WERI-Rb-1 (cell line): Measurements from ENCODE around the gene SHROOM3.

Experiments
- DNase-seq: peaks from one replicate; pipeline ENCODE4 v3.0.0-alpha.2; 2020
- H3K27ac ChIP-seq: fragments of 250-450 bp; sonication (Bioruptor Pico); 2 replicates; pipeline ENCODE4 v1.5.1; 2020; ENCODE audit warnings: mild to moderate bottlenecking, moderate library complexity
- H3K27me3 ChIP-seq: fragments of 250-450 bp; sonication (Bioruptor Pico); 2 replicates; pipeline ENCODE4 v1.5.1; 2021; ENCODE audit warnings: mild to moderate bottlenecking, low read depth, moderate library complexity; ENCODE audit not compliant: insufficient read depth, severe bottlenecking
- H3K36me3 ChIP-seq: fragments of 250-450 bp; sonication (Bioruptor Pico); 2 replicates; pipeline ENCODE4 v1.5.1; 2020; ENCODE audit warnings: mild to moderate bottlenecking, moderate library complexity
- H3K4me3 ChIP-seq: 2 replicates; pipeline ENCODE4 v1.5.1; 2011; ENCODE audit warnings: low read depth, mild to moderate bottlenecking, control low read depth, low read length
- H3K9me3 ChIP-seq: fragments of 250-450 bp; sonication (Bioruptor Pico); 2 replicates; pipeline ENCODE4 v1.5.1; 2021; ENCODE audit warnings: mild to moderate bottlenecking, moderate library complexity; ENCODE audit not compliant: severe bottlenecking
- TF ChIP-seq, protein P1 (sequence below): IDR thresholded peaks from 2 replicates; pipeline ENCODE4 v1.5.1; 2011; ENCODE audit warnings: low read depth, mild to moderate bottlenecking, control low read depth, inconsistent platforms, low read length

Gene SHROOM3

DNA sequence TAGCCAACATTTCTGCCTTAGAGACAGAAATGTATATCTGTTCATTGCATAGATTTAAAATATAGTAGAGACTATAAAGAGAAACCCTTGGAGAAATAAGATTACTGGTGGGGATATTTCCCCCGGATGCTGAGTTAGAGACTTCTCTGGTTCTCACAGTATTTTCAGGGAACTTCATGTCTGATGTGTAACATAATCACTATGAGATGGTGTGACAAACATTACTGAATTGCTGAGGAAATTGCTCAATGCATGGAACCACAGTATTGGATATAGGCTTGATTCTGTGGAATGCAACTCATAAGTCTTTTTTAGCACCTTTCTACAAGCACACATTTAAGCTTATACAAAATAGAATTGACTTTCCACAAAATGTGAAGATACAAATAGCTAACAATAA is 310.2 kb downstream of the SHROOM3 start:
- Histone ChIP-seq H3K36me3 (peaks cover 8% of the 10 kb centered on the region; the same call in 1 of the 2 replicates), H3K4me3 (no peak overlapping the region), H3K27ac (no peak overlapping the region), H3K9me3 (no peaks in the 10 kb centered on the region), H3K27me3 (no peaks in the 10 kb centered on the region)
- no peak for DNase-seq
- TF ChIP-seq, protein P1, sequence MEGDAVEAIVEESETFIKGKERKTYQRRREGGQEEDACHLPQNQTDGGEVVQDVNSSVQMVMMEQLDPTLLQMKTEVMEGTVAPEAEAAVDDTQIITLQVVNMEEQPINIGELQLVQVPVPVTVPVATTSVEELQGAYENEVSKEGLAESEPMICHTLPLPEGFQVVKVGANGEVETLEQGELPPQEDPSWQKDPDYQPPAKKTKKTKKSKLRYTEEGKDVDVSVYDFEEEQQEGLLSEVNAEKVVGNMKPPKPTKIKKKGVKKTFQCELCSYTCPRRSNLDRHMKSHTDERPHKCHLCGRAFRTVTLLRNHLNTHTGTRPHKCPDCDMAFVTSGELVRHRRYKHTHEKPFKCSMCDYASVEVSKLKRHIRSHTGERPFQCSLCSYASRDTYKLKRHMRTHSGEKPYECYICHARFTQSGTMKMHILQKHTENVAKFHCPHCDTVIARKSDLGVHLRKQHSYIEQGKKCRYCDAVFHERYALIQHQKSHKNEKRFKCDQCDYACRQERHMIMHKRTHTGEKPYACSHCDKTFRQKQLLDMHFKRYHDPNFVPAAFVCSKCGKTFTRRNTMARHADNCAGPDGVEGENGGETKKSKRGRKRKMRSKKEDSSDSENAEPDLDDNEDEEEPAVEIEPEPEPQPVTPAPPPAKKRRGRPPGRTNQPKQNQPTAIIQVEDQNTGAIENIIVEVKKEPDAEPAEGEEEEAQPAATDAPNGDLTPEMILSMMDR = no peak

DNA sequence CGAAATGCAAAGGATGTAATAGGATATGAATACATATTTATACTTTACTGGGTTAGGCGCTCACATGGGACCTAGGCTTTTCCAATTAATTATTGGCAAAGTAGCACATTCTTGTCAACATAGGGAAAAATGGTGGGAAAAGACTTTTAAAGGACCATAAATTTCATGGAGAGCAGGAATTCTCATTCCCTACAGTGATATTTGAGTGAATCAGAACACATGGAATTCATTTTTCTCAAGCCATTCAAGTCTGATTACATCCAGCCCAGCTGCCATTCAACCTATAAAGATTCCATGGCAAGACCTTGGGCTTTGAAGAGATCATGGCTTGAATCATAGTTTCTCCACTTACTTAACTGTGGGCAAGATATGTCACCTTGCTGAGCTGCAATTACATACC is 312.5 kb downstream of the SHROOM3 start:
- Histone ChIP-seq H3K4me3 (no peak overlapping the region), H3K9me3 (no peaks in the 10 kb centered on the region), H3K27me3 (no peaks in the 10 kb centered on the region), H3K36me3 (peaks cover 14% of the 10 kb centered on the region), H3K27ac (no peak overlapping the region)
- no peak for DNase-seq
- TF ChIP-seq, protein P1 = no peak

DNA sequence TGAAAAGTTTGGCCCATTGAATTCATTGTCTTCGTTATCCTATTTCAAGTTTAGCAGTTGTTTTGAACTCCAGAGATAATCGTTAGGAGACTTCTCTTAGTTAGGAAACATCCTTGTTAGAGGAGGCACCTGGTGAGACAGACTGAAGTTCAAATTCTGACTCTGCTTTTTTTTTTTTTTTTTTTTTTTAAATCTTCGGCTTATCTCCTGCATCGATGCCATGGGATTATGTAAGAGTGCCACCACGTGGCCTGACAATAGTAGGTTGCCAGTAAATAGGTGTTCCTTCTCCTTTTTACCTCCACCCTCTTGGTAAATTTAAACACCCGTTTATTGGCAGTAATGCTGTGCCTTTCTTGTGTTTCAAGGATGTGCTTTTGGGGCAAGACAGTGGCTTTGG is 313.6 kb downstream of the SHROOM3 start:
- H3K36me3 ChIP-seq = peaks cover 14% of the 10 kb centered on the region
- peak; percentile 56 for DNase-seq
- no peak overlapping the region for H3K27ac ChIP-seq
- no peaks in the 10 kb centered on the region for H3K9me3 ChIP-seq
- no peaks in the 10 kb centered on the region for H3K27me3 ChIP-seq
- TF ChIP-seq, protein P1 = peak; percentile 59; the same call in 1 of the 2 replicates
- no peak overlapping the region for H3K4me3 ChIP-seq

DNA sequence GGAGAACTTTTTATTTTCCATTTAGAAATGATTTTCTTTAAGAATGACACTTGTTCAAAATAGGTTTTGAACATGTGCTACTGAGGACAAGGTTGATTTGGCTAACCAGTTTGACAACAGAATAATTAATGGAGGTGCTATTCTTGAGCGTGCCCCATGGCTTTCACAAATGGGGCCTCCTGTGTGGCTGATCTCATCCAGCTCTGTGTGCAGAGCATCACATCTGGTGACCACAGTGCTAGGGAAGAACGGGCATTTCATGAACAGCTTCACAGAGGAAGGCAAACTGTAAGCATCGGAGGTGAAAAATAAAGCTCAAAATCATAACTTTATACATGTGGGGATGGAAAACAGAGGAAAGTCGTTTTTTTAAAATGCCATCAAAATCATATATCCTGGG is 314.3 kb downstream of the SHROOM3 start:
- no peak for DNase-seq
- peaks cover 14% of the 10 kb centered on the region for H3K36me3 ChIP-seq
- H3K27me3 ChIP-seq = no peaks in the 10 kb centered on the region
- no peak overlapping the region for H3K4me3 ChIP-seq
- H3K27ac ChIP-seq = no peak overlapping the region
- TF ChIP-seq, protein P1 = no peak
- no peaks in the 10 kb centered on the region for H3K9me3 ChIP-seq

DNA sequence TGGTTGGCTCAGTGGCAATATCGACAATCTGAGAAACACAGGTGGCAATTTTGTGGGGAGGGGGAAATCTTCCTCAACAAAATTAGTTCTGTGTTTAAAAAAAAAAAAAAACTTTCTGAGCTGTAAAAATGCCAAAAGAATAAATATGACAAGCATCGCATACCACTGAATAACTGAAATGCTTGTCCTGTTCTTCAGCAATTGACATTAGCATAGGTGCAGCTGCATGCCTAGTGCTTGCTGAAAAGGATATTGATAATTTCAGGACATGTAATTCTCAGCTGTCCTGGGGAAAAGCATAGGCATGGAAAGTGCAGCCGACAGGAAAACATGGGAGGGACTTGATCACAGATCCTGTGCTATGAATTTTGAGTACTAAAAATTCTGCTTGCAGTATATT is 315.7 kb downstream of the SHROOM3 start:
- DNase-seq = no peak
- Histone ChIP-seq H3K36me3 (peaks cover 18% of the 10 kb centered on the region), H3K27ac (no peak overlapping the region), H3K4me3 (no peak overlapping the region), H3K9me3 (no peaks in the 10 kb centered on the region), H3K27me3 (no peaks in the 10 kb centered on the region)
- TF ChIP-seq, protein P1 = no peak

DNA sequence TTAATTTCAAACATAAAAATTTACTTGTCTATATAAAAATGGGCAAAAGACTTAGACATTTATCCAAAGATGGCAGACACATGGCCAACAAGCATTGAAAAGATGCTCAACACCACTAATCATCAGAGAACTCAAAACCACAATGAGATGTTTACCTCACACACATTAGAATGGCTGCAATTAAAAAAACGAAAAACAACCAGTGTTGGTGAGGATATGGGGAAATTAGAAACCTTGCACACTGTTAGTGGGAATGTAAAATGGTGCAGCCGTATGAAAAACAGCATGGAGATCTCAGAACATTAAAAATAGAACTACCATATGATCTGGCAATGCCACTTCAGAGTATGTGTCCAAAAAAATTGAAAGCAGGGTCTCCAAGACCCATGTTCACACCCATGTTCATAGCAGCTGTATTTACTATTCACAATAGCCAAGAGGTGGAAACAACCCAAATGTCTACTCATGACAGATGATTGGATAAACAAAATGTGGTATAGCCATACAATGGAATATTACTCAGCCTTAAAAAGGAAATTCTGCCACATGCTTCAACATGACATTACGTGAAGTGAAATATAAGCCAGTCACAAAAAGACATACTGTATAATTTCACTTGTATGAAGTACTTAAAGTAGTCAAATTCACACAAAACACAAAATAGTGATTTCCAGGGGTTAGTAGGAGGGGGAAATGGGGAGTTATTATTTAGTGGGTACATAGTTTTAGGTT is 316.7 kb downstream of the SHROOM3 start:
- H3K36me3 ChIP-seq = peaks cover 18% of the 10 kb centered on the region
- TF ChIP-seq, protein P1 = no peak
- H3K27me3 ChIP-seq = no peaks in the 10 kb centered on the region
- H3K4me3 ChIP-seq = no peak overlapping the region
- no peak for DNase-seq
- no peak overlapping the region for H3K27ac ChIP-seq
- H3K9me3 ChIP-seq = no peaks in the 10 kb centered on the region
